ENCODE results near the gene HSPBP1. TPM values are rescaled to one million over a fixed set of nuclear protein-coding genes. Genes with fewer than 3 reads are reported as not detected.

The HSPBP1 gene
- total and polyA plus RNA-seq, 2 donors from 2014 or later = 37.6 to 55.9 TPM

- no peak for FAIRE-seq
These were observed 51.4 kb downstream of the HSPBP1 start, which contains the start of gene TMEM86B for GRCh38 chr19:55228403-55229031. Gene TMEM86B, minus strand, starts transcription at chr19:55228763. Its CDS starts 22 bp downstream, at chr19:55228741.

GRCh38 chr19:55228015-55228391, 51.9 kb downstream of the HSPBP1 start:
- peaks cover 0 to 4% (median 3%) of the 10 kb centered on the region in 3 donors for H3K4me1 ChIP-seq (ENCODE audit: control insufficient read depth in 2 of 3, insufficient read depth in 2 of 3, low read depth in 1 of 3, low read length in 3 of 3)
- intact Hi-C loops (cut with DNase I) = no loop called here
- no peak for DNase-seq
- no peak for TF ChIP-seq CTCF (IDR thresholded peaks at IDR 0.05; ENCODE audit: borderline replicate concordance, extremely low read depth, insufficient read depth)
- no peak overlapping the region for H3K4me3 ChIP-seq (ENCODE audit: low read length in 3 of 3)
- H3K9ac ChIP-seq (ENCODE audit: low read length in 3 of 3) = no peak overlapping the region
- FAIRE-seq = no peak
- peaks cover 2 to 6% (median 5%) of the 10 kb centered on the region in 3 donors for H3K36me3 ChIP-seq (ENCODE audit: control insufficient read depth in 2 of 3, insufficient read depth in 3 of 3, low read length in 3 of 3)
- H3K27ac ChIP-seq (ENCODE audit: low read depth in 2 of 2, low read length in 2 of 2) = no peak overlapping the region
- H3K27me3 ChIP-seq (ENCODE audit: control insufficient read depth, insufficient read depth, low read length) = no peaks in the 10 kb centered on the region
- H3K9me3 ChIP-seq (ENCODE audit: control insufficient read depth in 2 of 3, insufficient read depth in 1 of 3, low read length in 3 of 3) = no peaks in the 10 kb centered on the region

More at GRCh38 chr19:55228403-55229031, 51.4 kb downstream of the HSPBP1 start, which contains the start of gene TMEM86B:
- Histone ChIP-seq H3K27me3 (ENCODE audit: control insufficient read depth, insufficient read depth, low read length) (no peaks in the 10 kb centered on the region), H3K27ac (ENCODE audit: low read depth in 2 of 2, low read length in 2 of 2) (no peak within 1 kb of the TSS), H3K9ac (ENCODE audit: low read length in 3 of 3) (no peak within 1 kb of the TSS), H3K9me3 (ENCODE audit: control insufficient read depth in 2 of 3, insufficient read depth in 1 of 3, low read length in 3 of 3) (no peaks in the 10 kb centered on the region), H3K36me3 (ENCODE audit: control insufficient read depth in 2 of 3, insufficient read depth in 3 of 3, low read length in 3 of 3) (peaks cover 2 to 11% (median 5%) of the 10 kb centered on the region in 3 donors), H3K4me1 (ENCODE audit: control insufficient read depth in 2 of 3, insufficient read depth in 2 of 3, low read depth in 1 of 3, low read length in 3 of 3) (peaks cover 0 to 4% (median 3%) of the 10 kb centered on the region in 3 donors), H3K4me3 (ENCODE audit: low read length in 3 of 3) (no peak within 1 kb of the TSS)
- intact Hi-C loops (cut with DNase I) = no loop called here
- peak in 1 of 5 donors; percentile 25 for DNase-seq
- no peak for TF ChIP-seq CTCF (IDR thresholded peaks at IDR 0.05; ENCODE audit: borderline replicate concordance, extremely low read depth, insufficient read depth)

GRCh38 chr19:55227241-55228014, 52.5 kb downstream of the HSPBP1 start:
- H3K4me1 ChIP-seq (ENCODE audit: control insufficient read depth in 2 of 3, insufficient read depth in 2 of 3, low read depth in 1 of 3, low read length in 3 of 3) = peaks cover 0 to 3% (median 0%) of the 10 kb centered on the region in 3 donors
- no peaks in the 10 kb centered on the region for H3K9me3 ChIP-seq (ENCODE audit: control insufficient read depth in 2 of 3, insufficient read depth in 1 of 3, low read length in 3 of 3)
- TF ChIP-seq CTCF (IDR thresholded peaks at IDR 0.05; ENCODE audit: borderline replicate concordance, extremely low read depth, insufficient read depth) = no peak
- DNase-seq (no peak), FAIRE-seq (no peak)
- H3K4me3 ChIP-seq (ENCODE audit: low read length in 3 of 3) = no peak overlapping the region
- peaks cover 0 to 5% (median 0%) of the 10 kb centered on the region in 3 donors for H3K36me3 ChIP-seq (ENCODE audit: control insufficient read depth in 2 of 3, insufficient read depth in 3 of 3, low read length in 3 of 3)
- no peak overlapping the region for H3K27ac ChIP-seq (ENCODE audit: low read depth in 2 of 2, low read length in 2 of 2)
- H3K27me3 ChIP-seq (ENCODE audit: control insufficient read depth, insufficient read depth, low read length) = no peaks in the 10 kb centered on the region
- H3K9ac ChIP-seq (ENCODE audit: low read length in 3 of 3) = no peak overlapping the region
- intact Hi-C loops (cut with DNase I) = no loop called here
